ENCODE data around the gene IFITM1.
"Not testable (repeated sequence)": the region's sequence is repeated elsewhere in the genome, so short reads cannot be mapped to it uniquely, and the experiment has no call there.

DNA sequence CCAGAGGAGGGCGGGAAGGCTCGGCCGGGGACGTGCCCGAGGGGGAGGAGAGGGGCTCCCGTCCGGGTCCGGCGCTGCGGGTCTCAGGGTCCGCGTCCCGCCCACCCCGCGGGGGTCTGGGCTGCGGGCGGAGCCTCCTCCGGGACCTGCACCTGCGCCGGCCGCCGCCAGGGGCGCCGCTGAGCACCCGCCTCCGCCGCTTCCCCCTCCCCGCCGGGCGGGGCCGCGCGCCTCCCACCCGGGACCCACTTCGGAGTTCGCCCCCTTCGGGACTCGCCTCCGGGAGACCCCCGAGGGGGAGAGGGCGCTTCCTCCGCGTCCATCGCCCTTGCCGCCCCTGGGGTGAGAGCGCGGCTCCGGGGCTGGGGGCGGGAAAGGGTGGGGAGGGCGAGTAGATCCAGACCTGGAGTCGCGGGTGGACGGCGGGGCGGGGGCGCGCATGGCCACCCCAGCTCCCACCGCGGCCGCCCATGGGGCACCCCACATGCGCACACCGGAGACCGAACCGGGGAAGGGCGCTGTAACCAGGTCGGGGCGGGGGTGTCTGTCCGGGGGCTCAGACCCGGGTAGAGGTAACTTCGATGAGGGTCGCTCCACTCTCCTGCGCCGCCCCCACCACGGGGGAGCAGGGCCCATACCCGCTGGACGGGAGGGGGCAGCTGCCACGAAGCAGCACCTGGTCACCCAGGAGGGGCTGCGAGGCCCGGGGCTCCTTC is 4.7 kb downstream of the IFITM1 start:
- TF ChIP-seq EZH2 (IDR thresholded peaks at IDR 0.05); POLR2AphosphoS5 (IDR thresholded peaks at IDR 0.05; ENCODE audit: borderline replicate concordance, low read depth, low read length): not testable (repeated sequence)

All from SK-N-MC (cell line).